Occipital lobe (tissue), 2 donors: Measurements from ENCODE around the gene CD99. TPM values are rescaled to one million over a fixed set of nuclear protein-coding genes. Genes with fewer than 3 reads are reported as not detected.
"Not testable (repeated sequence)": the region's sequence is repeated elsewhere in the genome, so short reads cannot be mapped to it uniquely, and the experiment has no call there.

Source experiments
- DNase-seq: peaks from one replicate; lab custom pipeline; 2025; lab: John Stamatoyannopoulos, UW
- total RNA-seq: library from RNA; depleted of rRNA; stranded (reverse); fragments of >200 nt; gene quantifications from one replicate; pipeline ENCODE4 v1.2.3, GENCODE V29; 2014

Gene CD99
- total RNA-seq, 1 donor from 2014 or later: 7.2 TPM

DNA sequence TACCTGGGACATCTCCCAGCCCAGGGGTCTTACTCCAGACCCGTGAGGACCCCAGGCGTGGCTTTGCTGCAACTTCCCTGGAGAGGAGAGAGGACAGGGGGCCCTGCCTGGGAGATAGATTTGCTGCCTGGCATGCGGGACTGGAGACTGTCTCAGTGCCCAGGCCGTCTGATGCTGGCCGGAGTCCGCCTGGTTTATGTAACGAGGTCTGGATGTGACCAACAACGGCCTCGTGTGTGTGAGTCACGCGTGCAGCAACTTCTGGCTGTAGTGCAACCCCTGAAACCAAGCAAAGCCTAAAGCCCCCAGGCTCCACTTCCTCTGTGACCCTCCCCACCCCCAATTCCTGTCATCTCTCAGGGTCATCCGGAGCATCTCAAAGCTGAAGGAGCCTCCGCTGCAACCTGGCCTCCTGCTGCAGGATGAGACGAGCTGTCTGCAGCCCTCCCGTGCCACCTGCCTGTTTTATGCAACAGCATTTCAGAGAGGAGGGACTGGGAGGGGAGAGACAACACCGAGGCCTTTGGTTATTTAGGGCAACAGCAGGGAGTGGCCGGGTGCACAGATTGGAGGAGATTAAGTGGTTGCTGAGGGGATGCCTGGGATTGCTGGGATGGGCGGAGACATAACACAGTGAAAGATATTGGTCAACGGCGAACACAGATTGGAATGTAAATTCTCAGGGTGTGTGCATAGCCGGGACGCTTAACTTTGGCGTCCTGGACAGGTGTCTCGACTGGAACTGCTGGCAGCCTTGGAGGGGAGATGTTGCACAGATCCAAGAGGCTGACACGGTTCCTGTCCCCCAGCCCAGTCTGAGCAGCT, 76.7 kb downstream of the CD99 start:
- DNase-seq: no peak

DNA sequence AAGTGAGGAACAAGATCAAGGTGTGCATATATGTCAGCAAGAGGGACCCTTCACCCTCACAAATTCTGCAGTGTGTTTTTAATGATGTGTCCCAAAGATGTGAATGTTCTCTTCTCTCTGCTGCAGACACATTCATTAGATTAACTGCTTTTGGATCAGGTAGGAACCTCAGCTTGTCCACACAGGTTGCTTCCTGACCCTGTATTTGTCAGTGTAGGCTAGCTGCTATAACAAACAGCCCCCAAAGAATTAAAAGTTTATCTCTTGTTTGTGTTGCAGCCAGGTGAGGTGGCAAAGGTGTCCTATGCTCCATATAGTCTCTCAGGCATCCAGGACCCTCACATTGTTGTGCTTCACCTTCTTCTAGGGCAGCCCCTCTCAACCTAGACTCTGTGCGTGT, 78.5 kb downstream of the CD99 start:
- DNase-seq: no peak

- not testable (repeated sequence) for DNase-seq
Measured at GRCh38 chrX:2773166-2774055, 82.3 kb downstream of the CD99 start.

- DNase-seq: no peak
Measured at GRCh38 chrX:2774057-2774456, 83.0 kb downstream of the CD99 start.

DNA sequence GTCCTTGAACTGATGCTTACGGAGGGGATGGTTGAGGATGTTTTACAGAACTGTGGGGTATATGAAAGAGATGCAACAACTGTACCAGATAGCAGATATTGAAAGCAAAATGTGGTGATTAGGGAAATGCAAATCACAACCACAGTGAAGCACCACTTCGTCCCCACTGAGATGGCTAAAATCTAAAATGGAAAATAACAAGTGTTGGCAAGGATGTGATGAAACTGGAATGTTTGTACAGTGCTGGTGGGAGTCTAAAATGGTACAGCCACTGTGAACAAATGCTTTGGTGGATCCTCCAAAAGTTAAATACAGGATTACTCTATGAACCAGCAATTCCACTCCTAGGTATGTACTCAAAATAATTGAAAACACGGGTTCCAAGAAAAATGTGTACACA, 83.7 kb downstream of the CD99 start:
- DNase-seq: no peak

DNA sequence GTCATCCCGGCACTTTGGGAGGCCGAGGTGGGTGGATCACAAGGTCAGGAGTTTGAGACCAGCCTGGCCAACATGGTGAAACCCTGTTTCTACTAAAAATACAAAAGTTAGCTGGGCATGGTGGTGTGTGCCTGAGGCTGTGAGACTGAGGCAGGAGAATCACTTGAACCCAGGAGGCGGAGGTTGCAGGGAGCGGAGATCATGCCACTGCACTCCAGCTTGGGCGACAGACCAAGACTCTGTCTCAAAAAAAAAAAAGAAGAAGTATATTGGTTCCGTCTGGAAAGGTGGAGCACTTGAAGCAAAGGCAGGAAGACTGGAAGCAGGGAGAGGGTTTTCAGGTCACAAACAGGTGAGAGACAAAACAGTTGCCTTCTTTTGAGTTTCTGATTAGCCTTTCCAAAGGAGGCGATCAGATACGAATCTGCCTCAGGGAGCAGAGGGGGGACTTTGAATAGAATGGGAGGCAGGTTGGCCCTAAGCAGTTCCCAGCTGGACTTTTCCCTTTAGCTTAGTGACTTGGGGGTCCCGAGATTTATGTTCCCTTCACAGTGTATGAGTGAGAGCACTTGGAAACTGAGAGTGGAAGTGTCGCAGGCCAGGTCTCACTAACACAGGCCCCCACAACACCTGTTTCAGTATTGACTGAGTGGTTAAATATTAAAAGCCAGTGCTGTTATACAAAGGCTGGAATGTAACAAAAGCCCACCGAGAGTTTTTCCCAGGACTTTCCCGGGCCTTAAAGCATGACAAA, 89.6 kb downstream of the CD99 start:
- DNase-seq: not testable (repeated sequence)

DNA sequence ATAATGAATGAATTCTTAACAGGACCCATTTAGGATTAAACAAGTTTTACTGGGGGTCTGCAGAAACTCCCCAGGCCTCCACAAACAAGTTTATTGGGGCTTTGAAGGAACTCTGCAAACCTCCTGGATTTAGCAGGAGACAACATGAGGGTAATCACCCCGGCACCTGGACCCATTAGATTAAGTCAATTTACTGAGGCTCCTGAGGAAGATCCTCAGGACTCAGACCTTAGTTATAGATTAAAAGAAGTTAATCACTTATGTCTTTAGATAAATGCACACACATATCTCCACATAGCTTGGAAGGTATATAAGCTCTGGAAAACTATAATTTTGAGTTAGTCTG, 90.1 kb downstream of the CD99 start:
- no peak for DNase-seq

- DNase-seq: no peak
Measured at GRCh38 chrX:2781698-2782097, 90.6 kb downstream of the CD99 start.

- no peak for DNase-seq
Measured at GRCh38 chrX:2782171-2782570, 91.1 kb downstream of the CD99 start.

DNA sequence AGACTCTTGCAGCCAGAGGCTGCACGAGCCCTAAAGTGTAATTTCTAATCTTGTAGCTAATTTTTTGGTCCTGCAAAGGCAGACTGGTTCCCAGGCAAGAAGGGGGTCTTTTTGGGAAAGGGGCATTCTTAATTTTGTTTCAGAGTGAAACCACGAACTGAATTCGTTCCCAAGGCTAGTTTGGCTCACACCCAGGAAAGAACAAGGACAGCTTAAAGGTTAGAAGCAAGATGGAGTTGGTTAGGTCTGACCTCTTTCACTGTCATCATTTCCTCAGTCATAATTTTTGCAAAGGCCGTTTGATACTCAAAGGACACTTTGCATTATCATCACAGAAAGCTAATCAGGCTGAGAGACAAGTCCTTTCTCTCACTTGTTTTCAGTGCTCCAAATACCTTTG, 91.7 kb downstream of the CD99 start:
- DNase-seq: no peak

DNA sequence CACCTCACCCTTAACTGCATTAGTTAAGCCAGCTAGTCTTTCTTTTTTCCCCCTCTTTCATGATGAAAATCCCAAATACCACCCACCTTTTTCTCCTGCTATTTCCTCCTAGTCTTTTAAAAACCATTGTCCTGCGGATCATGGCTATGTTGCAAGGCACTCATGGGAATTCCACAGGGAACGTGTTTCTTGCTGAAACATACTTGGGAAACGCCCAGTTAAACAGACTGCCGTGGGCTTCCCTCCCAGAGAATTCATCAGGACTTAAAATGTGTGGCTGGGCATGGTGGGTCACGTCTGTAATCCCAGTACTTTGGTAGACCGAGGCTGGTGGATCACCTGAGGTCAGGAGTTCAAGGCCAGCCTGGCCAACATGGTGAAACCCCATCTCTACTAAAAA, 92.9 kb downstream of the CD99 start:
- DNase-seq: no peak

DNA sequence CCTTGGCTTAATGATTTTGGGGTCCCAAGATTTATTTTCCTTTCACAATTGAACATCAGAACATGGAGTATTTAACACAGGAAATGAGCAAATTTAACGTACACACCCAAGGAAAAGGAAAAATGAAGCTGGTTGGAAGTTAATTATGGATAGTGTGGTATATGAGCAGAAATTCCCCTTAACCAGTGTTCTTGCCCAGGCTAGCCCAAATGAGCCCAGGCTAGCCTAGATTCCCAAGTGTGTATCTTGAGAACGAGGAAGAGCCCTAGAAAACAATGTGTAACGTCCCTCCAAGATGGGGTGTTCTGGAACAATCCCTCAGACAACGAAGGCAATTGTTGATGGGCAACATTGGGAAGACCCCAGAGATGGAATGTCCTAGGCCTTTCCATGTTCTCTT, 94.4 kb downstream of the CD99 start:
- DNase-seq: no peak

DNA sequence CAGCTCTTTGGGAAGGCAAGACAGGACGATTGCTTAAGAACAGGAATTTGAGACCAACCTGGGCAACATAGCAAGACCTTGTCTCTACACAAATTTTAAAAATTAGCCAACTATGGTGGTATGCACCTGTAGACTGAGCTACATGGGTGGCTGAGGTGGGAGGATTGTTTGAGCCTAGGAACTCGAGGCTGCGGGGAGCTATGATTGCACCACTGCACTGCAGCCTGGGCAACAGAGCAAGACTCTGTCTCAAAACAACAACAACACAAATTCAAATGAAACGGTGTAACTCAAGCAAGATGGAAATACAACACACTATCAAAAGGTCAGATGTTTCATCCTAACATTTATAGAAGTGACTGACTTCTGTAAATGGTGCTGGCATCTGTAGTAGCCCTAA, 97.9 kb downstream of the CD99 start:
- no peak for DNase-seq

DNA sequence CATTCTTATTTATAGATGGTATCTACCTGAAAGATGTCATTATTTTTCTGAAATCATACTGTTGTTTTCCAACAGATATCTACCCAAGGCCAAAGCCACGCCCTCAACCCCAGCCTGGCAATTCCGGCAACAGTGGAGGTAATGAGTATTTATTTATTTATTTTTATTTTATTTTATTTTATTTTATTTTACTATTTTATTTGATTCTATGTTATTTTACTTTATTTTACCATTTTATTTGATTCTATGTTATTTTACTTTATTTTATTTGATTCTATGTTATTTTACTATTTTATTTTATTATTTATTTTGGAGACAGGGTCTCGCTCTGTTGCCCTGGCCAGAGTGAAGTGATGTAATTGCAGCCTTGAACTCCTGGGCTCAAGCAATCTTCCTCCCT, 98.5 kb downstream of the CD99 start:
- no peak for DNase-seq

Other genes starting within 250 kb of the CD99 start
- gene DHRSX, start 190.3 kb upstream of the CD99 start, total RNA-seq: 18.7 TPM
- gene ZBED1, start 190.3 kb upstream of the CD99 start, total RNA-seq: 30.3 TPM
- gene XG, start 60.7 kb downstream of the CD99 start, total RNA-seq: not detected
- 5.9 TPM for gene GYG2, start 137.6 kb downstream of the CD99 start, total RNA-seq
- 9.2 TPM for gene ARSD, start 238.0 kb downstream of the CD99 start, total RNA-seq